K562 (cell line): ENCODE results near the gene BICDL1.

ENCODE experiments used
- CTCF ChIP-seq, 3 experiments: IDR thresholded peaks in 2 of 3; conservative IDR thresholded peaks in 1 of 3; 2 replicates each; pipeline ENCODE4 v1.5.1; 2011 to 2012; ENCODE audit warnings: low read length in 3 of 3, mild to moderate bottlenecking in 3 of 3, control low read depth in 2 of 3, improper control_type of control experiment in 1 of 3, inconsistent platforms in 1 of 3, low read depth in 1 of 3, mixed read lengths in 1 of 3, moderate library complexity in 1 of 3; ENCODE audit not compliant: insufficient read depth in 2 of 3
- JUND ChIP-seq, 2 experiments: IDR thresholded peaks; 2 replicates in 1 of 2; 3 replicates in 1 of 2; pipeline ENCODE4 v1.6.1; 2011; ENCODE audit warnings: borderline replicate concordance in 2 of 2, low read depth in 2 of 2, low read length in 2 of 2, improper control_type of control experiment in 1 of 2, missing biosample characterization in 1 of 2, missing genetic modification characterization in 1 of 2, missing genetic modification reagents in 1 of 2
- KDM1A ChIP-seq, 2 experiments: fragments of 450-650 bp; IDR thresholded peaks; 2 replicates each; pipeline ENCODE4 v1.6.1; 2016; ENCODE audit warnings: mild to moderate bottlenecking in 2 of 2
- NRF1 ChIP-seq, 2 experiments: fragments of 450-650 bp; IDR thresholded peaks in 1 of 2; conservative IDR thresholded peaks in 1 of 2; 2 replicates each; pipeline ENCODE4 v1.6.1; 2014; ENCODE audit warnings: mild to moderate bottlenecking in 2 of 2
- POLR2A ChIP-seq: fragments of 450-650 bp; conservative IDR thresholded peaks from 2 replicates; pipeline ENCODE4 v1.6.1; 2016
- POLR2AphosphoS5 ChIP-seq: IDR thresholded peaks from 2 replicates; pipeline ENCODE4 v1.6.1; 2011; ENCODE audit warnings: mild to moderate bottlenecking, low read depth, low read length, moderate library complexity; ENCODE audit not compliant: control insufficient read depth, insufficient read depth
- THRB ChIP-seq: fragments of 450-650 bp; formaldehyde crosslinking; conservative IDR thresholded peaks from 2 replicates; pipeline ENCODE4 v1.4.0; 2022; ENCODE audit warnings: mild to moderate bottlenecking, missing genetic modification characterization
- ZNF398 ChIP-seq: fragments of 250-450 bp; sonication (Bioruptor Pico); IDR thresholded peaks from 2 replicates; pipeline ENCODE4 v1.8.0; 2021; ENCODE audit warnings: moderate library complexity, mild to moderate bottlenecking, inconsistent platforms

GRCh38 chr12:119946213-119946612 lies 42.8 kb upstream of the BICDL1 start:
- TF ChIP-seq CTCF (IDR thresholded peaks at IDR 0.05 in 2 of 3, conservative IDR thresholded peaks at IDR 0.05 in 1 of 3; ENCODE audit: insufficient read depth in 2 of 3, low read depth in 1 of 3, low read length in 3 of 3) = no peak
- no peak for TF ChIP-seq THRB (CRISPR knock-in tag)
- no peak for TF ChIP-seq POLR2AphosphoS5
- no peak for TF ChIP-seq NRF1 (conservative IDR thresholded peaks at IDR 0.05 in 1 of 2, IDR thresholded peaks at IDR 0.05 in 1 of 2)
- TF ChIP-seq POLR2A = no peak
- no peak for TF ChIP-seq KDM1A (IDR thresholded peaks at IDR 0.05)
- no peak for TF ChIP-seq JUND (IDR thresholded peaks at IDR 0.05; ENCODE audit: borderline replicate concordance, low read depth, low read length)
- TF ChIP-seq JUND (tag; IDR thresholded peaks at IDR 0.05; ENCODE audit: borderline replicate concordance, low read depth, low read length) = no peak
- no peak for TF ChIP-seq ZNF398
